HG03575 (cell line): Measurements from ENCODE around the gene HS3ST4.

Source experiments
- ATAC-seq: cut with Tn5 transposase; IDR thresholded peaks from one replicate; pipeline ENCODE4 v1.9.1; 2021; ENCODE audit not compliant: unreplicated experiment, insufficient number of reproducible peaks, low FRiP score; ENCODE audit errors: extremely low read depth

Gene HS3ST4

DNA sequence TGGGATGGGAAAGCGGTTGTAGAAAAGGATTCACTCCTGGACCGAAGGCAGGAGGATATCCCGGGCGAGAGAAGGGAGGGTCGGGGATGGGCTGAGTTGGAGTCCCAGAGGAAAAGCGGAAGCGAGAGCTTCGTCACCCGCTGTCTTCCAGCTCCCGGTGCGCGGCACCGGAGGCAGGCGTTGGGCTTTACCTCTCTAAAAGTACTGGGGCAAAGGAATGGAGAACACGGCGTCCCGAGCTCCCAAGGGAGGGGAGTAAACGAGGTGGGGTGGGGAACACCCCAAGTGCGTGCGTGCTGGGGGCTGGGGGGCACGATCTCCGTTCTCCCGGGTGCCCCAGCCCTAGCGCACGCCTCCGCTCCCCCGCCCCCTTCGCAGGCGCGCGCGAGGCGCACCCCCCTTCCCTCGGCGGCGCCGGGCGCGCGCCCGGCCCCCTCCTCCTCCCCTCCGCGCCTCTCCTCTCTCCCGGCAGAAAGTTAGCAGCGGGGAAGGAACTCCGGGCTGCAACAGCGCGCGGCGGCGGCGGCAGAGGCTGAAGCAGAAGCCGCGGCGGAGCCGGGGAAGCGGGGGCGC, at the start of gene HS3ST4:
TSS of gene HS3ST4 (plus strand) at position 441 of the 573 bp plus-strand sequence.
- no peak for ATAC-seq

- ATAC-seq: no peak
These were observed 48.1 kb upstream of the HS3ST4 start for GRCh38 chr16:25643633-25644032.

- ATAC-seq: no peak
These were observed 35.1 kb upstream of the HS3ST4 start for GRCh38 chr16:25656639-25657038.

GRCh38 chr16:25676820-25677219, 14.9 kb upstream of the HS3ST4 start:
- ATAC-seq: no peak

DNA sequence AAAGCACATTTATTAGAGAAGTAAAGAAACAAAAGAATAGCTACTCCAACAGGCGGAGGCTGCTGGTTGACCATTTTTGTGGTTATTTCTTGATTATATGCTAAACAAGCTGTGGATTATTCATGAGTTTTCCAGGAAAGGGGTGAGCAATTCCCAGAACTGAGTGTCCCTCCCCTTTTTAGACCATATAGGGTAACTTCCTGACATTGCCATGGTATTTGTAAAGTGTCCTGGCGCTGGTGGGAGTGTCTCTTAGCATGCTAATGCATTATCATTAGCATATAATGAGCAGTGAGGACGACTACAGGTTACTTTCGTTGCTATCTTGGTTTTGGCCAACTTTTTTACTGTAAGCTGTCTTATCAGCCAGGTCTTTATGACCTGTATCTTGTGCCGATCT, 12.2 kb upstream of the HS3ST4 start:
- no peak for ATAC-seq

GRCh38 chr16:25689137-25689836, 2.5 kb upstream of the HS3ST4 start:
- ATAC-seq: no peak

DNA sequence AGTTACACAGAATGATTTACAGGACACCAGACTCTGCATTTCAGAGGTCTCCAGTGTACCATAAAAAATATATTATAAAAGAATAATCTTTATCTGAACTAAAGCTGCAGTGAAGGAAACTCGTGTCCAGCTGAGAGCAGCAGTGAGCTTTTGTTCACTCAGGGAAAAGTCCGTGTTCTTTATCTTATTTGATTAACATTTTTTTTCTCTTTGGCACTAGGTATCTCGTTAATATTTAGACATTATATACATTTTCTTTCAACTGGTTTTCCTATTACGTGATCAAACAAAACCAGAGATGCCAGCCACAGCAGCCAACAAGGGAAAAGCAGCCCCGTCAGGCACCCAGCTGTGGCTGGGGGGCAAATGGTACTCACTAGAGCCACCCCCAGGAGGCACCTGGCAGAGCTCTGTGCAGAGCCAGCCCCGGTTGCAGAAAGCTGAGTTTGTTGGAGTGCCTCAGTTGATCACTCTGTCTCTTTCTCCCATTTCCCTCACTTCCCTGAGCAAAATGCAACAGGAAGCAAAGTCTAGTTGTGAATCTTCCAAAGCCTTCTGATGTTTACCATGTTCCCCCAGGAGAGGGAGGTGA, 1.1 kb upstream of the HS3ST4 start:
- no peak for ATAC-seq

GRCh38 chr16:25692351-25692741, 587 bp downstream of the HS3ST4 start:
- no peak for ATAC-seq

GRCh38 chr16:25692742-25693508, 1.2 kb downstream of the HS3ST4 start:
- no peak for ATAC-seq

DNA sequence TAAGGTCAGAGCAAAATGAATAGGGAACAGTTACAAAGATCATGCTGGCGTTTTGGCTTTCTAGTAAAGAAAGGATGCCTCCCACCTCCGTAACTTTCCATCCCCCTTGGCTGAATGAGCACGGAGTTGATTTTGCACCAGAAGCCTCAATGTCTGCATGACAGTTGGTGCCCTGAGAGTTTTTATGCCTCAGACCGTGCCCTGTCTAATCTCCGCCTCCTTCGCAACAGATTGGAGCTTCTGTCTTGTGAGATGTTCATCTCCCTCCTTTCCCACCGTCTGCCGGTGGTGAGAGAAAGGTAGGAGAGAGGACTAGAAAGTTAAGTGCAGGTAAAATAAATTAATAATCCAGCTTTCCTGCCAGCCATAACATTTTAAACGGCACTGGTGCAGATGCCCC, 1.9 kb downstream of the HS3ST4 start:
- ATAC-seq: no peak

GRCh38 chr16:25699069-25699468, 7.3 kb downstream of the HS3ST4 start:
- ATAC-seq: no peak

GRCh38 chr16:25700547-25700946, 8.8 kb downstream of the HS3ST4 start:
- ATAC-seq: no peak

GRCh38 chr16:25707553-25707952, 15.8 kb downstream of the HS3ST4 start:
- no peak for ATAC-seq

DNA sequence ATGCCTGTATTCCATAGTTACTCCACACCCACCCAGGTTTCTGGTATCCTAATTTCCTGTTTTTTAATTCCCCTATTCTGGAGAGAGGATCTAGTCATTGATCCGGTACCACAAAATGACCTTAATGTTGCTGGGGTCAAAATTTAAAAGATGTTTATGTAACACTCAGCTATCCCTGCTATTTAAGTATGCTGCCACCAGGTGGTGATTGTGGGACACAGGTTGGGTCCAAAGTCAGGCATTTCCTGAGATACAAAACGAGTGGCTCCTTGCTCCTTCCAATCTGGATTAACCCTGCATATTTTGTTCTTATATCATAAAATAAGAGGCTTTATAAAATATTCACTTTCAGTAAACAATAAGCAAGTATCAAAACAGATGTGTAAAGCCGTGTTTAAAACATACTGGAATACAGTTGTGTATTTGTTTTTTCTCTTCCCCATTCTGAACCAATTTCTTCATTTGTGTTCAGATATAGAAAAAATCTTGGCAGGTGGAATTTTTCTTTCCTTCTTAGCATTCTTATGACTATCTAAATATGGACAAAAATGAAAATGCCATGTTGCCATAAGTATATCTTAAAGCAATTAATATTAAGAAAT, 16.3 kb downstream of the HS3ST4 start:
- no peak for ATAC-seq

DNA sequence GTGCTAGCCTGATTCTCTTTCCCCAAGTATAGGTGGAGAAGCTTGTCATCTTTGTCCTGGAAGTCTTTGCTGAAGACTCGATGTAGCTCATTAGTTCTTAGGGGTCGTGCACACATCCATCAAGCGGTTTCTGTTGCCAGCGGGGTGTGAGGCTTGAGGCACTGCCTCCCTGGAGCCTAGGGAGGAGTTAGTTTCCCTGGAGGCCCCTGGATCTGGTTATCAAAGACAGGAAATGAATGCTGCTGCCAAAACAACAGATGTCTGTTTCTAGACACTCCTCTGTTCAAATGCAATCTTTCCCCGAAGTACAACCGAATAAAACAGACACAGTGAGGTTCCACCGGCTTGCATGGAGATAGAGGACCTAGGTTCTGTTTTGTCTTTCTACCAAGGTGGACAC, 17.5 kb downstream of the HS3ST4 start:
- ATAC-seq: no peak

GRCh38 chr16:25713785-25714570, 22.2 kb downstream of the HS3ST4 start:
- no peak for ATAC-seq

GRCh38 chr16:25716186-25716585, 24.4 kb downstream of the HS3ST4 start:
- ATAC-seq: no peak

GRCh38 chr16:25721439-25721838, 29.7 kb downstream of the HS3ST4 start:
- ATAC-seq: no peak
